ENCODE results near the gene SHLD2. TPM values are rescaled to one million over a fixed set of nuclear protein-coding genes. Genes with fewer than 3 reads are reported as not detected.
A peak's percentile ranks its signal among the peaks of the same experiment; 100 is the strongest.
"Not testable (repeated sequence)": the region's sequence is repeated elsewhere in the genome, so short reads cannot be mapped to it uniquely, and the experiment has no call there.

The SHLD2 gene
- polyA plus RNA-seq, 4 donors: 19.6 to 34.4 (median 27.2) TPM

GRCh38 chr10:87092376-87092860, 2.6 kb upstream of the SHLD2 start:
- H3K4me3 ChIP-seq (ENCODE audit: low read depth in 1 of 3, low read length in 3 of 3): peak overlapping the region; percentile 18 to 80 (median 76)
- H3K4me1 ChIP-seq (ENCODE audit: control insufficient read depth in 3 of 3, insufficient read depth in 2 of 3, low read depth in 1 of 3, low read length in 2 of 3): peaks cover 2 to 12% (median 6%) of the 10 kb centered on the region in 3 donors
- H3K27me3 ChIP-seq (ENCODE audit: control insufficient read depth in 3 of 3, insufficient read depth in 3 of 3, low read length in 3 of 3): no peaks in the 10 kb centered on the region
- H3K36me3 ChIP-seq (ENCODE audit: control insufficient read depth in 3 of 3, insufficient read depth in 2 of 3, low read depth in 1 of 3, low read length in 3 of 3): peaks cover 0 to 7% (median 0%) of the 10 kb centered on the region in 3 donors
- H3K9me3 ChIP-seq (ENCODE audit: control insufficient read depth in 2 of 2, insufficient read depth in 1 of 2, low read depth in 1 of 2, low read length in 1 of 2): no peaks in the 10 kb centered on the region
- FAIRE-seq (no peak), DNase-seq (no peak)
- peak overlapping the region; percentile 80 to 100 (median 84) for H3K27ac ChIP-seq (ENCODE audit: low read depth in 1 of 3, low read length in 2 of 3)
- 6 to 15% (median 14%) methylated on average over 7 of the region's 7 CpGs for WGBS, 3 donors

GRCh38 chr10:87092861-87093631, 2.0 kb upstream of the SHLD2 start:
- Histone ChIP-seq H3K4me3 (ENCODE audit: low read depth in 1 of 3, low read length in 3 of 3) (peak overlapping the region; percentile 64 to 80 (median 76)), H3K27ac (ENCODE audit: low read depth in 1 of 3, low read length in 2 of 3) (peak overlapping the region; percentile 80 to 100 (median 84)), H3K27me3 (ENCODE audit: control insufficient read depth in 3 of 3, insufficient read depth in 3 of 3, low read length in 3 of 3) (no peaks in the 10 kb centered on the region), H3K36me3 (ENCODE audit: control insufficient read depth in 3 of 3, insufficient read depth in 2 of 3, low read depth in 1 of 3, low read length in 3 of 3) (peaks cover 0 to 8% (median 1%) of the 10 kb centered on the region in 3 donors), H3K9me3 (ENCODE audit: control insufficient read depth in 2 of 2, insufficient read depth in 1 of 2, low read depth in 1 of 2, low read length in 1 of 2) (no peaks in the 10 kb centered on the region), H3K4me1 (ENCODE audit: control insufficient read depth in 3 of 3, insufficient read depth in 2 of 3, low read depth in 1 of 3, low read length in 2 of 3) (peaks cover 2 to 12% (median 6%) of the 10 kb centered on the region in 3 donors)
- FAIRE-seq: no peak
- 3 to 5% (median 4%) methylated on average over 9 of the region's 9 CpGs for WGBS, 3 donors
- DNase-seq: peak; percentile 62 to 70

GRCh38 chr10:87093632-87094372, 1.2 kb upstream of the SHLD2 start:
- Histone ChIP-seq H3K36me3 (ENCODE audit: control insufficient read depth in 3 of 3, insufficient read depth in 2 of 3, low read depth in 1 of 3, low read length in 3 of 3) (peaks cover 0 to 10% (median 1%) of the 10 kb centered on the region in 3 donors), H3K27me3 (ENCODE audit: control insufficient read depth in 3 of 3, insufficient read depth in 3 of 3, low read length in 3 of 3) (no peaks in the 10 kb centered on the region), H3K4me1 (ENCODE audit: control insufficient read depth in 3 of 3, insufficient read depth in 2 of 3, low read depth in 1 of 3, low read length in 2 of 3) (peaks cover 2 to 12% (median 6%) of the 10 kb centered on the region in 3 donors), H3K9me3 (ENCODE audit: control insufficient read depth in 2 of 2, insufficient read depth in 1 of 2, low read depth in 1 of 2, low read length in 1 of 2) (no peaks in the 10 kb centered on the region), H3K4me3 (ENCODE audit: low read depth in 1 of 3, low read length in 3 of 3) (peak overlapping the region; percentile 64 to 80 (median 76)), H3K27ac (ENCODE audit: low read depth in 1 of 3, low read length in 2 of 3) (peak overlapping the region; percentile 84 to 100 (median 98))
- peak; percentile 53 to 83 for DNase-seq
- no peak for FAIRE-seq
- WGBS, 3 donors: 1% methylated on average over 29 to 39 of the region's 39 CpGs

GRCh38 chr10:87095236-87095945, 385 bp downstream of the SHLD2 start:
- Histone ChIP-seq H3K27me3 (ENCODE audit: control insufficient read depth in 3 of 3, insufficient read depth in 3 of 3, low read length in 3 of 3) (no peaks in the 10 kb centered on the region), H3K9me3 (ENCODE audit: control insufficient read depth in 2 of 2, insufficient read depth in 1 of 2, low read depth in 1 of 2, low read length in 1 of 2) (no peaks in the 10 kb centered on the region), H3K4me3 (ENCODE audit: low read depth in 1 of 3, low read length in 3 of 3) (peak overlapping the region; percentile 37 to 80 (median 62)), H3K36me3 (ENCODE audit: control insufficient read depth in 3 of 3, insufficient read depth in 2 of 3, low read depth in 1 of 3, low read length in 3 of 3) (peaks cover 0 to 13% (median 1%) of the 10 kb centered on the region in 3 donors), H3K4me1 (ENCODE audit: control insufficient read depth in 3 of 3, insufficient read depth in 2 of 3, low read depth in 1 of 3, low read length in 2 of 3) (peaks cover 2 to 12% (median 6%) of the 10 kb centered on the region in 3 donors), H3K27ac (ENCODE audit: low read depth in 1 of 3, low read length in 2 of 3) (peak overlapping the region; percentile 82 to 95 (median 84))
- 0 to 1% (median 1%) methylated on average over 35 to 60 of the region's 60 CpGs for WGBS, 3 donors
- FAIRE-seq (no peak), DNase-seq (peak; percentile 71 to 92)

- 97 to 100% (median 97%) methylated on average over 2 of the region's 2 CpGs for WGBS, 3 donors
- FAIRE-seq (no peak), DNase-seq (no peak)
- Histone ChIP-seq H3K27ac (ENCODE audit: low read depth in 1 of 3, low read length in 2 of 3) (no peak overlapping the region), H3K36me3 (ENCODE audit: control insufficient read depth in 3 of 3, insufficient read depth in 2 of 3, low read depth in 1 of 3, low read length in 3 of 3) (peaks cover 0 to 40% (median 4%) of the 10 kb centered on the region in 3 donors), H3K9me3 (ENCODE audit: control insufficient read depth in 2 of 2, insufficient read depth in 1 of 2, low read depth in 1 of 2, low read length in 1 of 2) (no peaks in the 10 kb centered on the region), H3K4me3 (ENCODE audit: low read depth in 1 of 3, low read length in 3 of 3) (no peak overlapping the region), H3K4me1 (ENCODE audit: control insufficient read depth in 3 of 3, insufficient read depth in 2 of 3, low read depth in 1 of 3, low read length in 2 of 3) (peaks cover 0 to 9% (median 0%) of the 10 kb centered on the region in 3 donors), H3K27me3 (ENCODE audit: control insufficient read depth in 3 of 3, insufficient read depth in 3 of 3, low read length in 3 of 3) (no peaks in the 10 kb centered on the region)
Observed at GRCh38 chr10:87101996-87102395, 7.0 kb downstream of the SHLD2 start.

- not testable (repeated sequence) for H3K27me3 ChIP-seq (ENCODE audit: control insufficient read depth in 3 of 3, insufficient read depth in 3 of 3, low read length in 3 of 3); H3K4me3 ChIP-seq (ENCODE audit: low read depth in 1 of 3, low read length in 3 of 3); H3K9me3 ChIP-seq (ENCODE audit: control insufficient read depth in 2 of 2, insufficient read depth in 1 of 2, low read depth in 1 of 2, low read length in 1 of 2); H3K4me1 ChIP-seq (ENCODE audit: control insufficient read depth in 3 of 3, insufficient read depth in 2 of 3, low read depth in 1 of 3, low read length in 2 of 3); FAIRE-seq
- WGBS, 3 donors: 79 to 90% (median 85%) methylated on average over 8 of the region's 8 CpGs
- H3K36me3 ChIP-seq (ENCODE audit: control insufficient read depth in 3 of 3, insufficient read depth in 2 of 3, low read depth in 1 of 3, low read length in 3 of 3): peaks cover 4 to 41% (median 4%) of the 10 kb centered on the region in 3 donors
- peak; percentile 28 to 49 for DNase-seq
- H3K27ac ChIP-seq (ENCODE audit: low read depth in 1 of 3, low read length in 2 of 3): peak overlapping the region in 1 of 3 donors; percentile 56
Observed at GRCh38 chr10:87104727-87105126, 9.7 kb downstream of the SHLD2 start.

GRCh38 chr10:87105446-87106124, 10.6 kb downstream of the SHLD2 start:
- Histone ChIP-seq H3K36me3 (ENCODE audit: control insufficient read depth in 3 of 3, insufficient read depth in 2 of 3, low read depth in 1 of 3, low read length in 3 of 3) (peaks cover 4 to 41% (median 4%) of the 10 kb centered on the region in 3 donors), H3K9me3 (ENCODE audit: control insufficient read depth in 2 of 2, insufficient read depth in 1 of 2, low read depth in 1 of 2, low read length in 1 of 2) (no peaks in the 10 kb centered on the region), H3K27ac (ENCODE audit: low read depth in 1 of 3, low read length in 2 of 3) (peak overlapping the region in 2 of 3 donors; percentile 16 to 73), H3K4me3 (ENCODE audit: low read depth in 1 of 3, low read length in 3 of 3) (no peak overlapping the region), H3K27me3 (ENCODE audit: control insufficient read depth in 3 of 3, insufficient read depth in 3 of 3, low read length in 3 of 3) (no peaks in the 10 kb centered on the region), H3K4me1 (ENCODE audit: control insufficient read depth in 3 of 3, insufficient read depth in 2 of 3, low read depth in 1 of 3, low read length in 2 of 3) (peaks cover 0 to 9% (median 0%) of the 10 kb centered on the region in 3 donors)
- WGBS, 3 donors: 73 to 83% (median 81%) methylated on average over 7 of the region's 7 CpGs
- no peak for FAIRE-seq
- peak; percentile 19 to 75 for DNase-seq
